GM18868 (cell line): ENCODE results near the gene DOCK4.
A peak's percentile ranks its signal among the peaks of the same experiment; 100 is the strongest.

ENCODE experiments used
- ATAC-seq: cut with Tn5 transposase; IDR thresholded peaks from one replicate; pipeline ENCODE4 v1.9.1; 2021; ENCODE audit warnings: mild to moderate bottlenecking, moderate library complexity; ENCODE audit not compliant: unreplicated experiment

The DOCK4 gene

GRCh38 chr7:112082306-112082705, 123.9 kb downstream of the DOCK4 start:
- no peak for ATAC-seq

GRCh38 chr7:112081778-112082177, 124.4 kb downstream of the DOCK4 start:
- no peak for ATAC-seq

DNA sequence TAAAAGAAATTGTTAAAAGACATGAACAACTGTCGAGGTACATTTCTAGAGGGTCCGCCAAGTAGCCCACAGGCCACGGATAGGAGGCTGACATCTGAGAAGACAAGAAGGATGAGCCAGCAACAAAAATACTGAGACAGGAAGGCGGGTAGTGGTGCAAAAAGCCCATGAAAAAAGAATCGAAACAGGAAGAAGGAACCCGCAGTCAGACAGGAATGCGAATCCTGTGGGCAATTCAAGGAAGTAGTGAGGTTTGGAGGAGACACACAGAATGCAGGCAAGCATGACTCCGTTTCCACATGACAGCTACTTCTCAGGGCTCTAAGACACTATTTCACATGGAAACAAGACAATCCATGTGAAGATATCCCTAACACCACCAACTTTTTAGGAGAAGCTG, 125.2 kb downstream of the DOCK4 start:
- ATAC-seq = peak; percentile 34

DNA sequence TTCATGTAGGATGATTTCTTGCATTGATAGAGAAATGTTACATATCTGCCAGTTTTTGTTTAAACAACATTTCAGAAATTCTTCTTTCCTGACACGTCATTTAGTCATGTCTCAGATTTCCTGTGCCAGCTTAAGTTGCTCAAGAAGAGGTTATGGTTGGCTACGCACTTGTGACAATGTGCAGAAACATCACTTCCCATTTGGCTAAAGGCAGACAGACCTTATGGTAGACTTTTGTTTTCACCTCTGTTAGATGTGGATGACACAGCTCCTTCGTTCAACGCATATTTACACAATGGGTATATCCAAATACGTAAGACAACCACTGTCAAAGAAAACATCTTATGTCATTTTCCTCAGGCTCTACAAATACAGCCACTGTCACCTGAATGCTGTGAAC, 125.8 kb downstream of the DOCK4 start:
- peak; percentile 86 for ATAC-seq

- ATAC-seq = no peak
These were observed 126.5 kb downstream of the DOCK4 start for GRCh38 chr7:112079673-112080072.

GRCh38 chr7:112079122-112079521, 127.1 kb downstream of the DOCK4 start:
- no peak for ATAC-seq

DNA sequence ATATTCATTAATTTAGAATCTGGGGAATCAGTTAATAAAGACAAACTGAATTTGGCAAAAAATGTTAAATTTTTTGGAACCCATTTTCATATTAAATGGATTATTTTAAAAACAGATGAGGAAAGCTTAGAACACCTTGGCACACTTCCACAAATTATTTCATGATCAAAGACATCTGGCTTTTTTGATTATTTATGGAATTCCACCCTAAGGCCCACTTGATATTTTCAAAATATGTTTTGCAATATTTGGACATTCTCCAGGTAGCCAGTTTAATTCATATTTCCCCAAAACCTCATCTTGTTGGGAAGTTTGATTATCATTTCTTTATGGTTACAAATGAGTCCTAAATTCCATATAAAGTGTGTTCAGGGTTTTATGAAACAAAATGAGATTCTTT, 129.9 kb downstream of the DOCK4 start:
- ATAC-seq = no peak

DNA sequence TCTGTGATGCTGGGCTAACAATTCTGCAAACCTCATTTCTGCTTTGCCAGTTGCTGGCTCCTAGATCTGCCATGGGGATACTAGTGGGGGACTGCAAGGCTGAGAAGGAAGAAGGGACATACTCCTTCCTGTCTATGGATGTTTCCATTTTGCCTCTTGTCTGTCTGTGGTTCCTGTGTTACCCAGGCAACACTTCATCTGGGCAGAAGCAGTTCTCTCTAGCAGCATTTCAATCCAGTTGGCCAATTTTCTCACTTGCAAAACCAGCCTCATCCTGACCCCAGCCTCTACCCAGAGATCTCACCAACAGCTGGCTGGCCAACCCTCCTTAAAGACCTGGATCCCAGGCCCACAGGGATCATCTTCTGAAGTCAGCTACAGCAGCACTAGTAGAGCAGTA, 131.7 kb downstream of the DOCK4 start:
- ATAC-seq = no peak

DNA sequence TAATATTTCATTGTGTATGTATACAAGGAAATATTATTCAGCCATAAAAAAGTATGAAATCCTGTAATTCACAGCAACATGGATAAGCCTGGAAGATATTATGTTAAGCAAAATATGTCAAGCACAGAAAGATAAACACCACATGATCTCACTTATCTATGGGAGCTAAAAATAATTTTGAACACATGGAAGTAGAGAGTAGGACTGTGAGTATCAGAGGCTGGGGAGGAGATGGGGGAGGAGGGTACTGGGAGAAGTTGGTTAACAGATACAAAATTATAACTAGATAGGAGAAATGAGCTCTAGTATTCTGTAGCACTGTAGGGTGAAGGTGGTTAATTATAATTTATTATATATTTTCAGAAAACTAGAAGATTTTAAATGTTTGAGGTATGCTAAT, 132.7 kb downstream of the DOCK4 start:
- ATAC-seq = no peak

DNA sequence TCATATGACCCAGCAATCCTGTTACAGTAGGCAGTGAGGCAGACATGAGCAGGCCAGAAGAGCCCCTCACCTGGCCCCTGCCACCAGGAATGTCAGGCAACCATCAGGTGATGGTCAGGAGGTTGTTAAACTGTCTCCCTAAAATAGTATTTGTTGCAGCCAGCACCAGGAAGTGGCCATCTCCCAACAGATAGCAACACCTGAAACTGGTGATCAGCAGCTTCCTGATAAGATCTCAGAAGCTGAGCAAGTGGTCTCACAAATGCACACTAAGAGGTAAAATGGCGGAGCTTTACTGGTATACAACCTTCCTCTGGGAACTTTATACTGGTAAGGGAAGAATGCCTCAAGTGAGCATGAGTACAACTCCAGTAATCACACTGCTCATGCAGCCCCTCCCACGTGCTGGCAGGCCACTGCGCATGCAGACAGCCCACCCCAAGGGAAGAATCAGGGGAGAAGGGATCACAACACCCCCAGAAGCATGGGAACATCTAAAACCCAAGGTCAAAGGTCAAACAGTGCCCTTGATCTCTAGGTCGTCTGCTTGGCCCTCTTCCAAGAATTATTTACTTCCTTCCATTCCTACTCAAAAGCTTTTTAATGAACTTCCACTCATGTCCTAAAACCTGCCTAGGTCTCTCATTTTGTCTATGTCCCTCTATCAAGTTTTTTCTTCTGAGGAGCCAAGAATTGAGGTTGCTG, 133.5 kb downstream of the DOCK4 start:
- ATAC-seq = no peak

DNA sequence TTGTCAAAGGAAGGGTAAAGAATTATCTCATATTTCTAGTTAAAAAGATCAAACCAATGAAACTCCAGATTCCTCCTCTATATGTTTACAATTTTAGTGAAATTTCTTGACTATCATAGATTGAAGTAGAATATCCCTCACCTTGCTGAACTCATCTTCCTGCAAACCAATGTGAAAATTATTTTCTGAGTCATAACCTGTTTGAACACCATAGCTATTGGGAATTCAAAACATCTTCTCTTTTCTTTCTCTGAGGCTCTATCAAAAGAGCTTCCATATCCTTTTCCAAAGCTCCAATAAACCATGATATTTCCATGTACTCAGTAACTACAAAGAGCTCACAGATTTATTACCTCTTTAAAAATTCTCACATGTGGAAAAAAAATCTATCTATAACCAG, 134.3 kb downstream of the DOCK4 start:
- no peak for ATAC-seq

- no peak for ATAC-seq
These were observed 135.4 kb downstream of the DOCK4 start for GRCh38 chr7:112070674-112071256.

GRCh38 chr7:112069879-112070321, 136.3 kb downstream of the DOCK4 start:
- ATAC-seq = no peak

GRCh38 chr7:112068967-112069366, 137.2 kb downstream of the DOCK4 start:
- no peak for ATAC-seq

DNA sequence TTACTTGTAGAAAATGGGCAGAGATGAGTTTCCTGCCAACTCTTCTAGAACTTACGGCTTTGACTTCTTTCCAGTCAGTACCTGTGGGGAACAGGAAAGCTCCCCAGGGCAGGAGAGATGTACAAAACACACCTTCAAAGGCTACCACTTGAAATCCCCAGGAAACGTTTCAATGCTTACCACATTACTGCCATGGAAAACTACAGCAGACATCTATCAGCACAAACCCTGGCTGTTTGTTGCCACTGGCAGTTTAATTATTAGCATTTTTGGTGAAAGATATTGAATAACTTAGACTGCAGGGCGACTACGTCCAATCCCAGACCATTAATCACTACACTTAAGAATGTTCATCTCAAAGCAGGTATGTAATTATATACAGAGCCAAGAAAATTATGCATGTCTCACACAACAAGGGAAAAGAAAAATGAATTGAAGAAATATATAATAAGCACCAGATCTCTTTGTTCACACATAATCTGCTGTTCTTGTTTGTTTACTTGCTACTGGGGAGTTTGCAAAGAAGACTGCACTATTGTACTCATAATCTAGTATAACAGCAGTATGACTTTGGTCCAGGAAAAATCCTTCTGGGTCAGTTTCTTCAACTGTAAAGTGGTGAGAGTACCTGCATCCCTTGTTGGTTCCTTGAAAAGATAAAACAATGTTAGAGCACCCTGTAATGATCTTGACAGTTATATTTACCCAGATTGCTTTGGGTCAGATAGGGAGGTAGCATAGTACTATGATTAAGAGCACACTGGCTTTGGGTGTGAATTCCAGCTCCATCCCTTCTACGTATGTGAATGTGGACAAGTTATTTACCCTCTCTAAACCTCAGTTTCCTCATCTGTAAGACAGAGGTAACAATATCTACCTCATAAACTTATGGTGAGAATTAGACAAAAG, 138.3 kb downstream of the DOCK4 start:
- ATAC-seq = no peak

- ATAC-seq = no peak
These were observed 139.0 kb downstream of the DOCK4 start for GRCh38 chr7:112067200-112067599.

DNA sequence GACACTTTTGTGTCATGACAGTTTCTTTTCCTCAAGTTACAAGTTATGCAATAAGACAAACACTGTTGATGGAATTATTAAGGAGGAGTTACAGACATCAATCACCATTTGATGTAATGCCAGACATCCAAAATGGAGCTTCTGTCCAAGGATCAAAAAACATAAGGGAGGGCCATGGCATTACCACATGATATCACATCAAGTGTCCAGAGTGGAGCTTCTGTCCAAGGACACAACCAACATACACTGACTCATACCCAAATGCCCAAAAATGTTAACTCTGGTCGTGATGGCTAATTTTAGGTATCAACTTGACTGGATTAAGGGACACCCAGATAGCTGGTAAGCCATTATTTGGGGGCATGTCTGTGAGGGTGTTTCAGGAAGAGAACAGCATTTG, 140.4 kb downstream of the DOCK4 start:
- no peak for ATAC-seq

- ATAC-seq = no peak
These were observed 141.4 kb downstream of the DOCK4 start for GRCh38 chr7:112064627-112065385.

GRCh38 chr7:112063974-112064373, 142.2 kb downstream of the DOCK4 start:
- ATAC-seq = no peak

GRCh38 chr7:112061051-112061450, 145.1 kb downstream of the DOCK4 start:
- ATAC-seq = no peak

- ATAC-seq = no peak
These were observed 145.6 kb downstream of the DOCK4 start for GRCh38 chr7:112060625-112061024.
